Neural progenitor cell (in vitro differentiated cells): Measurements from ENCODE around the gene CRACR2B. TPM values are rescaled to one million over a fixed set of nuclear protein-coding genes. Genes with fewer than 3 reads are reported as not detected.

Source experiments
- DNase-seq: peaks from one replicate; pipeline ENCODE4 v3.0.0-alpha.2; 2016; ENCODE audit warnings: low spot score
- H2AFZ ChIP-seq: fragments of 200-600 bp; sonication (generic); replicated peaks from 2 replicates; pipeline ENCODE4 v1.6.1; 2016; ENCODE audit warnings: antibody characterized with exemption
- H3F3A ChIP-seq: fragments of 200-600 bp; sonication (generic); 2 replicates; pipeline ENCODE4 v1.6.1; 2016; ENCODE audit warnings: antibody characterized with exemption, low read depth
- H3K27ac ChIP-seq: fragments of 200-600 bp; sonication (generic); 2 replicates; pipeline ENCODE4 v1.5.1; 2016; ENCODE audit warnings: mild to moderate bottlenecking
- H3K27me3 ChIP-seq: fragments of 200-600 bp; sonication (generic); 2 replicates; pipeline ENCODE4 v1.6.1; 2016; ENCODE audit warnings: mild to moderate bottlenecking, moderate library complexity
- H3K36me3 ChIP-seq: fragments of 200-600 bp; sonication (generic); 2 replicates; pipeline ENCODE4 v1.5.1; 2016
- H3K4me1 ChIP-seq: fragments of 200-600 bp; sonication (generic); 2 replicates; pipeline ENCODE4 v1.6.1; 2016; ENCODE audit warnings: mixed run types
- H3K4me2 ChIP-seq: fragments of 200-600 bp; sonication (generic); 2 replicates; pipeline ENCODE4 v1.6.1; 2016
- H3K4me3 ChIP-seq: fragments of 200-600 bp; sonication (generic); 2 replicates; pipeline ENCODE4 v1.5.1; 2016
- H3K79me2 ChIP-seq: fragments of 200-600 bp; sonication (generic); 2 replicates; pipeline ENCODE4 v1.6.1; 2016; ENCODE audit warnings: low read depth
- H3K9ac ChIP-seq: fragments of 200-600 bp; sonication (generic); 2 replicates; pipeline ENCODE4 v1.6.1; 2016
- H3K9me3 ChIP-seq: fragments of 200-600 bp; sonication (generic); 2 replicates; pipeline ENCODE4 v1.5.1; 2016; ENCODE audit warnings: low read depth
- H4K20me1 ChIP-seq: fragments of 200-600 bp; sonication (generic); 2 replicates; pipeline ENCODE4 v1.6.1; 2016; ENCODE audit warnings: low read depth
- H3K27ac Mint-ChIP-seq: 3 replicates; pipeline ENCODE4 v1.8.0; 2021; ENCODE audit warnings: mixed read lengths
- H3K27me3 Mint-ChIP-seq: 2 replicates; pipeline ENCODE4 v1.8.0; 2022; ENCODE audit warnings: low read depth, mild to moderate bottlenecking, inconsistent platforms, moderate library complexity, mixed read lengths; ENCODE audit not compliant: insufficient read depth
- H3K36me3 Mint-ChIP-seq: 3 replicates; pipeline ENCODE4 v1.8.0; 2021; ENCODE audit warnings: mixed read lengths
- H3K4me1 Mint-ChIP-seq: 3 replicates; pipeline ENCODE4 v1.8.0; 2021; ENCODE audit warnings: mixed read lengths
- H3K4me3 Mint-ChIP-seq: 3 replicates; pipeline ENCODE4 v1.8.0; 2021; ENCODE audit warnings: mild to moderate bottlenecking, moderate library complexity, mixed read lengths
- H3K9me3 Mint-ChIP-seq: 3 replicates; pipeline ENCODE4 v1.8.0; 2020; ENCODE audit warnings: mixed read lengths
- EZH2 ChIP-seq: fragments of 200-600 bp; sonication (generic); IDR thresholded peaks from 2 replicates; pipeline ENCODE4 v1.6.1; 2017; ENCODE audit warnings: antibody characterized with exemption, mild to moderate bottlenecking, moderate library complexity
- EZH2phosphoT487 ChIP-seq: fragments of 200-600 bp; sonication (generic); IDR thresholded peaks from 2 replicates; pipeline ENCODE4 v1.6.1; 2017; ENCODE audit warnings: antibody characterized with exemption
- total RNA-seq: library from RNA; depleted of rRNA; stranded (reverse); fragments of >200 nt; gene quantifications from 2 replicates; pipeline ENCODE4 v1.2.3, GENCODE V29; 2015; ENCODE audit warnings: low replicate concordance
- TF ChIP-seq, protein P1 (sequence below): fragments of 200-600 bp; sonication (generic); IDR thresholded peaks from 2 replicates; pipeline ENCODE4 v1.5.1; 2017; ENCODE audit warnings: antibody characterized with exemption, mild to moderate bottlenecking

CRACR2B gene
- total RNA-seq, 1 donor from 2014 or later = 3.9 TPM

DNA sequence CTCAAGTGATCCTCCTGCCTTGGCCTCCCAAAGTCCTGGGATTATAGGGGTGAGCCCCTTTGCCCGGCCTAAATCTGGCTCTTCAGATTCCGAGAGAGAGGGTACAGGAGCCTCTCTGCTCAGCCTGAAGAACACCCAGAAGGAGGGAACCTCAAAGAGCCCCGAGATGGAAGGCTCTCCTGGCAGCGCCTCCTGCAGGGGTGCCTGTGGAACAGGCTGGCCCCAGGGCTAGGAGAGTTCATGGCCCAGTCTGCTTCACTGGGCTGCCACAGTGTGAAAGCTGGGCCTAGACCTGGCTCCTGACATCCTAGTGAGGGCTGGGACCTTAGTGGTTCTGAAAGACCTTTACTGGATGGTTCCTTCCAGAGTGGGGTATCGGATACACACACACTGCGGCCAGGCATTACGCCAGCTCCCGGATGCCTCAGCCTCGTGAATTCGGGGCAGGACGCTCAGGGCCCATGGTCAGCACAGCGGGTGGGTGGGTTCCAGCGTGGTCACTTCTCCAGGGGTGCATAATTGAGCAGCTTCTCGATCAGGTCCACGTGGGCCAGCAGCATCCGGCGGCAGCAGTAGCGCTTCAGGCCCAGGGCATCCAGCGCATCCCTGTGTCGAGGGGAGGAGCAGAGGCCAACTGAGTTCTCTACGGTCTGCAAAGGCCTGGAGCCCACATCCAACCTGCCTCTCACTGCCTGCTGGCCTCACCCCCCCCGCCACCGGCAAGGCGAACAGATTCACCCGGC is 12.3 kb downstream of the CRACR2B start:
- Histone ChIP-seq H3K27ac (no peak overlapping the region), H2AFZ (no peak overlapping the region), H3K36me3 (no peaks in the 10 kb centered on the region), H3K9ac (no peak overlapping the region), H3K4me2 (no peak overlapping the region), H3K9me3 (no peaks in the 10 kb centered on the region), H3K4me1 (peaks cover 20% of the 10 kb centered on the region), H3F3A (peaks cover 40% of the 10 kb centered on the region), H3K79me2 (peaks cover 23% of the 10 kb centered on the region), H3K4me3 (no peak overlapping the region), H3K27me3 (peaks cover 9% of the 10 kb centered on the region), H4K20me1 (peaks cover 55% of the 10 kb centered on the region)
- H3K27me3 Mint-ChIP-seq = peaks cover 12% of the 10 kb centered on the region
- no peak for TF ChIP-seq EZH2
- TF ChIP-seq, protein P1, sequence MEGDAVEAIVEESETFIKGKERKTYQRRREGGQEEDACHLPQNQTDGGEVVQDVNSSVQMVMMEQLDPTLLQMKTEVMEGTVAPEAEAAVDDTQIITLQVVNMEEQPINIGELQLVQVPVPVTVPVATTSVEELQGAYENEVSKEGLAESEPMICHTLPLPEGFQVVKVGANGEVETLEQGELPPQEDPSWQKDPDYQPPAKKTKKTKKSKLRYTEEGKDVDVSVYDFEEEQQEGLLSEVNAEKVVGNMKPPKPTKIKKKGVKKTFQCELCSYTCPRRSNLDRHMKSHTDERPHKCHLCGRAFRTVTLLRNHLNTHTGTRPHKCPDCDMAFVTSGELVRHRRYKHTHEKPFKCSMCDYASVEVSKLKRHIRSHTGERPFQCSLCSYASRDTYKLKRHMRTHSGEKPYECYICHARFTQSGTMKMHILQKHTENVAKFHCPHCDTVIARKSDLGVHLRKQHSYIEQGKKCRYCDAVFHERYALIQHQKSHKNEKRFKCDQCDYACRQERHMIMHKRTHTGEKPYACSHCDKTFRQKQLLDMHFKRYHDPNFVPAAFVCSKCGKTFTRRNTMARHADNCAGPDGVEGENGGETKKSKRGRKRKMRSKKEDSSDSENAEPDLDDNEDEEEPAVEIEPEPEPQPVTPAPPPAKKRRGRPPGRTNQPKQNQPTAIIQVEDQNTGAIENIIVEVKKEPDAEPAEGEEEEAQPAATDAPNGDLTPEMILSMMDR = no peak
- no peak for TF ChIP-seq EZH2phosphoT487
- H3K9me3 Mint-ChIP-seq = no peaks in the 10 kb centered on the region
- H3K4me3 Mint-ChIP-seq = peak overlapping the region; percentile 90
- no peak for DNase-seq
- H3K36me3 Mint-ChIP-seq = peaks cover 3% of the 10 kb centered on the region
- H3K27ac Mint-ChIP-seq = no peak overlapping the region
- peaks cover 23% of the 10 kb centered on the region for H3K4me1 Mint-ChIP-seq

DNA sequence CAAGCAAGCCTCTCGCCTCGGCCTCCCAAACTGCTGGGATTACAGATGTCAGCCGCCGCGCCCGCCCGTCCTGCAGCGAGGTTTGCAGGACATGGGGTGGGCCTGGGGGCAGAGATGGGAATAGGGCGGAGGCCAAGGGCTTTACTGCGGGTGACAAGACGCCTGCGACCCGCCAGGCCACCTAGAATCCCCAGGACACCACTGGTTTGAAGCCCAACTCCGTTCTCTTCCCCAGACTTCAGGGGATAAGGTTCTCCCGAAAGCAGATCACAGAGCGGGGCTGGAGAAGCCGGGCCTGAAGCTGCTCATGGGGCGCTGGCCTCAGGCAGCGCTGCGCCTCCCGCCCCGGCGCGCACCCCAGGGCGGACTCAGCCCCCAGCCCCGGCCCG is 14.3 kb downstream of the CRACR2B start:
- Mint-ChIP-seq H3K4me1 (peaks cover 33% of the 10 kb centered on the region), H3K27ac (peak overlapping the region; percentile 79), H3K27me3 (peaks cover 9% of the 10 kb centered on the region), H3K36me3 (peaks cover 3% of the 10 kb centered on the region), H3K9me3 (no peaks in the 10 kb centered on the region), H3K4me3 (peak overlapping the region; percentile 90)
- H3K4me1 ChIP-seq = peaks cover 30% of the 10 kb centered on the region
- H3K36me3 ChIP-seq = no peaks in the 10 kb centered on the region
- no peak overlapping the region for H3K27ac ChIP-seq
- H3F3A ChIP-seq = peaks cover 45% of the 10 kb centered on the region
- peak overlapping the region; percentile 97 for H3K4me2 ChIP-seq
- peaks cover 23% of the 10 kb centered on the region for H3K79me2 ChIP-seq
- no peaks in the 10 kb centered on the region for H3K9me3 ChIP-seq
- peaks cover 9% of the 10 kb centered on the region for H3K27me3 ChIP-seq
- peak overlapping the region; percentile 94 for H2AFZ ChIP-seq
- TF ChIP-seq EZH2phosphoT487 = no peak
- TF ChIP-seq, protein P1 = no peak
- TF ChIP-seq EZH2 = no peak
- H4K20me1 ChIP-seq = peaks cover 45% of the 10 kb centered on the region
- peak overlapping the region; percentile 96 for H3K4me3 ChIP-seq
- H3K9ac ChIP-seq = peak overlapping the region; percentile 100
- no peak for DNase-seq

DNA sequence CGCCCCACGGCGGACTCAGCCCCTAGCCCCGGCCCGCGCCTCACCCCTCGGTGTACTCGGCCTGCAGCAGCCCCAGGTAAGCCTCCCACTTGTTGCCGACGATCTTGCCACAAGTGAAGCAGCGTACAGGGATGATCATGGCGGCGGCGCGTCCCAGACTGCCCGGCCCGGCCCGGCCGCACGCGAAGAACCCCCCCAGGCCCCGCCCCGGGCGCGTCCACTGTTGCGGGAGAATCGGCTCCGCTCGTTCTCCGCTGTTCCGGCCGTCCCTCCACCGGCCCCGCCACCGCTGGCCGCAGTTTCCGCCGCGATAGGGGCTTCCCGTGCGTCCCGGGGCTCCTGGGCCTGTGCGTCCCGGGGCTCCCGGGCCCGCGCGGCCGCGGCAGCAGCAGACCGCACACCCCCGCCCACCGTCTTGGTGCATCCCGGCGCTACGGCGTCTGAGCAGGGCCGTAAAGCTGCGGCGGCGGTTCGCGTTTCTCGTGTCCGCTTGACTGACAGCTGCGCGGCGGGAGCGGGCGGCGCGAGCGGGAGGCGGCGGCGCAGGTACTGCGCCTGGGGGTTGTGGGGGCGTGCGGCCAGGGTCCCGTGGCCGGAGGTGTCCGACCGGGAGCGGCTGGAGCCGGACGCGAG is 14.8 kb downstream of the CRACR2B start, which contains the start of the genes POLR2L and TSPAN4:
TSS of gene POLR2L (minus strand) at position 160 of the 633 bp plus-strand sequence. CDS start at position 139, 21 bp downstream.
TSS of gene TSPAN4 (plus strand) at position 483 of the 633 bp plus-strand sequence. CDS start 7,453 bp downstream, outside the sequence.
- Mint-ChIP-seq H3K4me3 (peak within 1 kb of the TSS; percentile 90), H3K4me1 (peaks cover 33% of the 10 kb centered on the region), H3K27me3 (peaks cover 11% of the 10 kb centered on the region), H3K27ac (peak within 1 kb of the TSS; percentile 79), H3K9me3 (no peaks in the 10 kb centered on the region), H3K36me3 (peaks cover 3% of the 10 kb centered on the region)
- Histone ChIP-seq H3F3A (peaks cover 45% of the 10 kb centered on the region), H3K4me2 (peak within 1 kb of the TSS; percentile 97), H3K9me3 (no peaks in the 10 kb centered on the region), H3K27ac (peak within 1 kb of the TSS; percentile 99), H4K20me1 (peaks cover 41% of the 10 kb centered on the region), H3K36me3 (no peaks in the 10 kb centered on the region), H3K4me3 (peak within 1 kb of the TSS; percentile 96), H3K4me1 (peaks cover 30% of the 10 kb centered on the region), H3K9ac (peak within 1 kb of the TSS; percentile 100), H2AFZ (peak within 1 kb of the TSS; percentile 94), H3K79me2 (peaks cover 23% of the 10 kb centered on the region), H3K27me3 (peaks cover 9% of the 10 kb centered on the region)
- DNase-seq = peak; percentile 97
- TF ChIP-seq, protein P1 = no peak
